Upper lobe of left lung (tissue), 4 donors: ENCODE data around the gene IFT43.

Source experiments
- CTCF ChIP-seq, 6 experiments: fragments of 450-650 bp in 4 of 6; fragments of 200-600 bp in 2 of 6; sonication (generic) in 2 of 6; IDR thresholded peaks; one replicate each; pipeline ENCODE4 v1.5.1; 2016 to 2019; ENCODE audit warnings: antibody characterized with exemption in 6 of 6
- EP300 ChIP-seq, 4 donors: sonication (generic); formaldehyde crosslinking; IDR thresholded peaks; one replicate each; pipeline ENCODE4 v1.5.1; 2017; ENCODE audit warnings: antibody characterized with exemption in 4 of 4, control low read depth in 2 of 4
- POLR2A ChIP-seq, 4 donors: fragments of 450-650 bp; IDR thresholded peaks; one replicate each; pipeline ENCODE4 v1.5.1; 2016 to 2017; ENCODE audit warnings: antibody characterized with exemption in 4 of 4, mild to moderate bottlenecking in 2 of 4

- no peak for TF ChIP-seq CTCF (IDR thresholded peaks at IDR 0.05)
- TF ChIP-seq EP300 (IDR thresholded peaks at IDR 0.05): no peak
- no peak for TF ChIP-seq POLR2A (IDR thresholded peaks at IDR 0.05)
Measured at GRCh38 chr14:75971509-75971908, 14.1 kb upstream of the IFT43 start.
